Lung (tissue), 12 donors: ENCODE results near the gene SLAIN1. TPM values are rescaled to one million over a fixed set of nuclear protein-coding genes. Genes with fewer than 3 reads are reported as not detected.
A peak's percentile ranks its signal among the peaks of the same experiment; 100 is the strongest.

Experiments
- ATAC-seq: fragments of 200-7000 bp; cut with Tn5 transposase; one replicate; pipeline ENCODE4 v1.9.1; 2020; ENCODE audit warnings: moderate number of reproducible peaks; ENCODE audit not compliant: insufficient read depth, low FRiP score
- DNase-seq, 3 donors: peaks; one replicate each; pipeline ENCODE4 v3.0.0-alpha.2; 2013 to 2017
- H3K27ac ChIP-seq, 2 donors: one replicate each; pipeline ENCODE4 v1.5.1; 2013; ENCODE audit warnings: mild to moderate bottlenecking in 2 of 2, moderate library complexity in 2 of 2, control low read depth in 1 of 2, inconsistent platforms in 1 of 2, low read depth in 1 of 2, low read length in 1 of 2
- H3K27me3 ChIP-seq, 3 donors: one replicate each; pipeline ENCODE4 v1.5.1; 2013; ENCODE audit warnings: low read length in 2 of 3; ENCODE audit not compliant: control insufficient read depth in 3 of 3, insufficient read depth in 3 of 3
- H3K36me3 ChIP-seq, 4 donors: one replicate each; pipeline ENCODE4 v1.5.1; 2013; ENCODE audit warnings: low read length in 4 of 4, mild to moderate bottlenecking in 1 of 4, moderate library complexity in 1 of 4; ENCODE audit not compliant: control insufficient read depth in 4 of 4, insufficient read depth in 4 of 4
- H3K4me1 ChIP-seq, 5 donors: one replicate each; pipeline ENCODE4 v1.5.1; 2013; ENCODE audit warnings: low read length in 5 of 5, mild to moderate bottlenecking in 2 of 5, moderate library complexity in 1 of 5; ENCODE audit not compliant: control insufficient read depth in 5 of 5, insufficient read depth in 5 of 5
- H3K4me3 ChIP-seq: one replicate; pipeline ENCODE4 v1.5.1; 2013; ENCODE audit warnings: mild to moderate bottlenecking, control low read depth, moderate library complexity
- H3K9ac ChIP-seq, 2 donors: one replicate each; pipeline ENCODE4 v1.5.1; 2013; ENCODE audit warnings: low read length in 2 of 2, control low read depth in 1 of 2; ENCODE audit not compliant: insufficient read depth in 1 of 2
- H3K9me3 ChIP-seq, 4 donors: one replicate each; pipeline ENCODE4 v1.5.1; 2013; ENCODE audit warnings: low read length in 3 of 4, mild to moderate bottlenecking in 1 of 4, moderate library complexity in 1 of 4; ENCODE audit not compliant: control insufficient read depth in 4 of 4, insufficient read depth in 3 of 4
- CTCF ChIP-seq: IDR thresholded peaks from 2 replicates; pipeline ENCODE4 v1.5.1; 2012; ENCODE audit warnings: mild to moderate bottlenecking; ENCODE audit errors: control extremely low read depth, extremely low read depth
- WGBS, 2 donors: extraction: QIAGEN DNeasy Blood & Tissue Kit; methylation state at CpG; one replicate each; pipeline ENCODE4 v1.1.7; 2013; 5-methylcytosine and 5-hydroxymethylcytosine counted together
- polyA plus RNA-seq, 2 donors: library from polyadenylated mRNA; stranded (reverse); fragments of 200-250 nt; gene quantifications; one replicate each; pipeline ENCODE4 v1.2.1, GENCODE V29; 2013
- total RNA-seq, 2 donors: library from RNA; depleted of rRNA in 1 of 2; stranded (reverse); fragments of >200 nt in 1 of 2; gene quantifications; one replicate each; pipeline ENCODE4 v1.2.1, GENCODE V29; 2014 to 2021
- donor health status: control.
- donor health status: control.
- donor health status: Bipolar disorder and iron deficiency.
- donor health status: healthy.
- donor health status: DM: yes; HTN: yes; CAD: no.

SLAIN1 gene
- total and polyA plus RNA-seq, 4 donors, result 7.6 to 44.7 (median 12.4) TPM

GRCh38 chr13:77692746-77693448 is 4.6 kb upstream of the SLAIN1 start:
- ATAC-seq (no peak), DNase-seq (no peak)
- Histone ChIP-seq H3K9ac (no peak overlapping the region), H3K9me3 (no peaks in the 10 kb centered on the region), H3K36me3 (no peaks in the 10 kb centered on the region), H3K27me3 (peaks cover 0 to 16% (median 13%) of the 10 kb centered on the region in 3 donors), H3K4me1 (peaks cover 0 to 4% (median 0%) of the 10 kb centered on the region in 5 donors), H3K4me3 (no peak overlapping the region), H3K27ac (no peak overlapping the region)
- no peak for TF ChIP-seq CTCF
- WGBS, 2 donors, result 58 to 69% methylated on average over 2 of the region's 2 CpGs

DNA sequence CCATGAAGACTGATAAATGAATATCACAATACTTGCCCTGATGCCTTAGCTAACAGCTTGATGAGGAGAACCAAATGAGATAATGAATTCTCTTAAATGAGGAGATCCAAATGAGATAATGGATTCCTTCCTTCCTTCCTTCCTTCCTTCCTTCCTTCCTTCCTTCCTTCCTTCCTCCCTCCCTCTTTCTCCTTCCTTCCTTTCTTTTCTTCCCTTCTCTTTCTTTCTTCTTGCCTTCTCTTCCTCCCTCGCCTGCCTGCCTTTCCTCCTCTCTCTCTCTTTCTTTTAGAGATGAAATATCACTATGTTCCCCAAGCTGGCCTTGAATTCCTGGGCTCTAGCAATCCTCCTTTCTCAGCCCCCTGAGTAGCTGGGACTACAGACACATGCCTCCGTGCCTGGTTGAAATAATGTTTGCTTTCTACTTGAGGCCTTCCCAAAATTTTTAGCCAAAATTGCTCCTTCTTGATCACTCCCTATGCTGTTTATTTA is 4.0 kb upstream of the SLAIN1 start:
- TF ChIP-seq CTCF, result no peak
- peaks cover 0 to 4% (median 0%) of the 10 kb centered on the region in 5 donors for H3K4me1 ChIP-seq
- H3K36me3 ChIP-seq, result no peaks in the 10 kb centered on the region
- no peak for DNase-seq
- H3K9ac ChIP-seq, result no peak overlapping the region
- 74 to 76% methylated on average over 2 of the region's 2 CpGs for WGBS, 2 donors
- H3K9me3 ChIP-seq, result no peaks in the 10 kb centered on the region
- ATAC-seq, result no peak
- no peak overlapping the region for H3K27ac ChIP-seq
- no peak overlapping the region for H3K4me3 ChIP-seq
- peaks cover 0 to 16% (median 13%) of the 10 kb centered on the region in 3 donors for H3K27me3 ChIP-seq

- no peak for TF ChIP-seq CTCF
- Histone ChIP-seq H3K9me3 (no peaks in the 10 kb centered on the region), H3K4me3 (no peak overlapping the region), H3K9ac (no peak overlapping the region), H3K4me1 (peaks cover 0 to 5% (median 0%) of the 10 kb centered on the region in 5 donors), H3K27me3 (peaks cover 0 to 35% (median 19%) of the 10 kb centered on the region in 3 donors), H3K27ac (no peak overlapping the region), H3K36me3 (no peaks in the 10 kb centered on the region)
- peak in 1 of 3 donors; percentile 34 for DNase-seq
- 18 to 20% methylated on average over 9 of the region's 9 CpGs for WGBS, 2 donors
- ATAC-seq, result no peak
Observed at GRCh38 chr13:77696006-77696878, 1.2 kb upstream of the SLAIN1 start.
